GM21367 (cell line): ENCODE data around the gene FUNDC1.
"Not testable (repeated sequence)": the region's sequence is repeated elsewhere in the genome, so short reads cannot be mapped to it uniquely, and the experiment has no call there.

Source experiments
- ATAC-seq: cut with Tn5 transposase; IDR thresholded peaks from one replicate; pipeline ENCODE4 v1.9.1; 2021; ENCODE audit not compliant: unreplicated experiment

FUNDC1 gene

GRCh38 chrX:44542567-44543325 lies at the start of gene FUNDC1:
FUNDC1 (minus strand) TSS chrX:44542859; CDS start chrX:44542832, 27 bp downstream.
- peak; percentile 99 for ATAC-seq

GRCh38 chrX:44585866-44586265 lies 43.2 kb upstream of the FUNDC1 start:
- ATAC-seq, result no peak

- ATAC-seq, result no peak
These were observed 37.8 kb upstream of the FUNDC1 start for GRCh38 chrX:44580466-44580865.

- no peak for ATAC-seq
These were observed 29.8 kb upstream of the FUNDC1 start for GRCh38 chrX:44572340-44572938.

GRCh38 chrX:44570522-44570921 lies 27.9 kb upstream of the FUNDC1 start:
- ATAC-seq, result no peak

GRCh38 chrX:44569122-44569521 lies 26.5 kb upstream of the FUNDC1 start:
- no peak for ATAC-seq

GRCh38 chrX:44568196-44568595 lies 25.5 kb upstream of the FUNDC1 start:
- ATAC-seq, result no peak

GRCh38 chrX:44561896-44562295 lies 19.2 kb upstream of the FUNDC1 start:
- ATAC-seq, result not testable (repeated sequence)

- no peak for ATAC-seq
These were observed 7.9 kb upstream of the FUNDC1 start for GRCh38 chrX:44550563-44550962.

- ATAC-seq, result not testable (repeated sequence)
These were observed 2.8 kb upstream of the FUNDC1 start for GRCh38 chrX:44545454-44545853.

- no peak for ATAC-seq
These were observed 1.4 kb upstream of the FUNDC1 start for GRCh38 chrX:44544036-44544435.

- no peak for ATAC-seq
These were observed 6.5 kb downstream of the FUNDC1 start for GRCh38 chrX:44536198-44536597.

GRCh38 chrX:44529310-44529709 lies 13.3 kb downstream of the FUNDC1 start:
- ATAC-seq, result no peak

GRCh38 chrX:44514272-44514671 lies 28.4 kb downstream of the FUNDC1 start:
- no peak for ATAC-seq

GRCh38 chrX:44507292-44507691 lies 35.4 kb downstream of the FUNDC1 start:
- no peak for ATAC-seq

- no peak for ATAC-seq
These were observed 36.0 kb downstream of the FUNDC1 start for GRCh38 chrX:44506678-44507077.

GRCh38 chrX:44503560-44503959 lies 39.1 kb downstream of the FUNDC1 start:
- no peak for ATAC-seq

- ATAC-seq, result no peak
These were observed 47.6 kb downstream of the FUNDC1 start for GRCh38 chrX:44495091-44495490.

- ATAC-seq, result no peak
These were observed 48.3 kb downstream of the FUNDC1 start for GRCh38 chrX:44494357-44494756.

- no peak for ATAC-seq
These were observed 53.1 kb downstream of the FUNDC1 start for GRCh38 chrX:44489515-44489914.

GRCh38 chrX:44484607-44485146 lies 58.0 kb downstream of the FUNDC1 start:
- no peak for ATAC-seq

GRCh38 chrX:44483965-44484606 lies 58.6 kb downstream of the FUNDC1 start:
- ATAC-seq, result no peak
